GM23248 (cell line): Measurements from ENCODE around the gene EPHA1. TPM values are rescaled to one million over a fixed set of nuclear protein-coding genes. Genes with fewer than 3 reads are reported as not detected.

Experiments used
- DNase-seq: peaks from one replicate; pipeline ENCODE4 v3.0.0-alpha.2; 2015
- H2AFZ ChIP-seq: fragments of 200-600 bp; sonication (generic); 2 replicates; pipeline ENCODE4 v1.6.1; 2016; ENCODE audit warnings: antibody characterized with exemption
- H3F3A ChIP-seq: fragments of 200-600 bp; sonication (generic); 2 replicates; pipeline ENCODE4 v1.6.1; 2016; ENCODE audit warnings: mild to moderate bottlenecking, antibody characterized with exemption, mixed run types; ENCODE audit not compliant: insufficient read depth
- H3K27ac ChIP-seq: fragments of 200-600 bp; sonication (generic); 2 replicates; pipeline ENCODE4 v1.5.1; 2016; ENCODE audit warnings: mild to moderate bottlenecking
- H3K27me3 ChIP-seq: fragments of 200-600 bp; sonication (generic); replicated peaks from 2 replicates; pipeline ENCODE4 v1.6.1; 2016; ENCODE audit warnings: mild to moderate bottlenecking; ENCODE audit not compliant: insufficient read depth
- H3K36me3 ChIP-seq: fragments of 200-600 bp; sonication (generic); 2 replicates; pipeline ENCODE4 v1.6.1; 2016; ENCODE audit warnings: low read depth, mild to moderate bottlenecking
- H3K4me1 ChIP-seq: fragments of 200-600 bp; sonication (generic); 2 replicates; pipeline ENCODE4 v1.6.1; 2016; ENCODE audit warnings: mild to moderate bottlenecking; ENCODE audit not compliant: insufficient read depth
- H3K4me2 ChIP-seq: fragments of 200-600 bp; sonication (generic); one replicate; pipeline ENCODE4 v1.6.1; 2016; ENCODE audit warnings: mild to moderate bottlenecking; ENCODE audit not compliant: unreplicated experiment
- H3K4me3 ChIP-seq: fragments of 200-600 bp; sonication (generic); 2 replicates; pipeline ENCODE4 v1.5.1; 2016; ENCODE audit warnings: mild to moderate bottlenecking
- H3K79me2 ChIP-seq: fragments of 200-600 bp; sonication (generic); 2 replicates; pipeline ENCODE4 v1.6.1; 2016; ENCODE audit warnings: mild to moderate bottlenecking; ENCODE audit not compliant: insufficient read depth
- H3K9ac ChIP-seq: fragments of 200-600 bp; sonication (generic); 2 replicates; pipeline ENCODE4 v1.6.1; 2016; ENCODE audit warnings: mild to moderate bottlenecking
- H3K9me2 ChIP-seq: fragments of 200-600 bp; sonication (generic); 2 replicates; pipeline ENCODE4 v1.6.1; 2016; ENCODE audit warnings: mixed run types, mild to moderate bottlenecking, moderate library complexity; ENCODE audit not compliant: insufficient read depth
- H3K9me3 ChIP-seq: fragments of 200-600 bp; sonication (generic); one replicate; pipeline ENCODE4 v1.6.1; 2017; ENCODE audit warnings: low read depth
- H4K20me1 ChIP-seq: fragments of 200-600 bp; sonication (generic); 2 replicates; pipeline ENCODE4 v1.6.0; 2016; ENCODE audit not compliant: insufficient read depth
- EZH2 ChIP-seq: fragments of 200-600 bp; sonication (generic); IDR thresholded peaks from 2 replicates; pipeline ENCODE4 v1.6.1; 2018; ENCODE audit warnings: antibody characterized with exemption, mild to moderate bottlenecking; ENCODE audit not compliant: insufficient read depth, poor library complexity, severe bottlenecking
- EZH2phosphoT487 ChIP-seq: fragments of 200-600 bp; sonication (generic); IDR thresholded peaks from 2 replicates; pipeline ENCODE4 v1.6.1; 2018; ENCODE audit warnings: antibody characterized with exemption, moderate library complexity, mild to moderate bottlenecking, low read depth; ENCODE audit not compliant: insufficient read depth
- WGBS, 2 experiments: methylation state at CpG; one replicate each; pipeline ENCODE4 v1.1.6; 2015 to 2017; ENCODE audit warnings: low lambda C conversion rate in 2 of 2, low coverage in 1 of 2; ENCODE audit errors: missing lambda C conversion rate in 2 of 2; 5-methylcytosine and 5-hydroxymethylcytosine counted together
- in situ Hi-C: fragments of 300-500 bp; cut with MboI; formaldehyde crosslinking; loops from 2 replicates; pipeline ENCODE4 v1.15.0; 2020
- polyA plus RNA-seq: library from polyadenylated mRNA; unstranded; fragments of >200 nt; fragmentation: Nextera tagmentation; extraction: Ambion mirVana; gene quantifications from 2 replicates; pipeline ENCODE4 v1.2.1, GENCODE V29; 2016
- total RNA-seq: library from RNA; depleted of rRNA; stranded (reverse); fragments of >200 nt; shearing (Covaris generic); gene quantifications from 2 replicates; pipeline ENCODE4 v1.2.3, GENCODE V29; 2014

Gene EPHA1
- total and polyA plus RNA-seq, 2 experiments from 2014 or later, result 0.83 TPM; not detected in 1

DNA sequence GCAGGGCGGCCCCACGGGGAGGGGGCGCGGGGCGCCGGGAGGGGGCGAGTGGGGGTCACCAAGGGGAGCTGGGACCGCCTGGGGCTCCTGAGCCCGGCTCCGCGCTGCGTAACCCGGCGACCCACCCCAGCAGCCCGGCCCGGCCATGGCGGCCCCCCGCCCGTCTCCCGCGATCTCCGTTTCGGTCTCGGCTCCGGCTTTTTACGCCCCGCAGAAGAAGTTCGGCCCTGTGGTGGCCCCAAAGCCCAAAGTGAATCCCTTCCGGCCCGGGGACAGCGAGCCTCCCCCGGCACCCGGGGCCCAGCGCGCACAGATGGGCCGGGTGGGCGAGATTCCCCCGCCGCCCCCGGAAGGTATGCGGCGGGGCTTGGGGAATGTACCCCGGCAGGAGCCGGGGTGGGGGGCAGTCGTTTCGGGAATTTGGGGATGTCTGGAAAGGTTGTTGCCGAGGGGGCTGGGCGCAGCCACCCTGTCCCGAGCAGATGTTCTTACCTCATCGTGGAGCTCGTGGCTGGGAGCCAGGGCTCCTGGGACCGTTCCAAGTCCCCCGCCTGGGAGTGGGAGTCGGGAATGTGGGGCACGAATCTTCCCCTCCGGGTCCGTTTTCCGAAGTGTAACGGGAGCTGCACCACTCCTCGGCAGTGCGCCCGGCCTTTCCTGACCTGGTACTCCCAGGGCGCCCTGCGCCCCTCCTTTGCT is 27.1 kb downstream of the EPHA1 start:
- H3F3A ChIP-seq, result peaks cover 43% of the 10 kb centered on the region
- H3K9me3 ChIP-seq, result no peaks in the 10 kb centered on the region
- no peaks in the 10 kb centered on the region for H3K27me3 ChIP-seq
- no peaks in the 10 kb centered on the region for H3K9me2 ChIP-seq
- H3K27ac ChIP-seq, result peak overlapping the region; percentile 98
- peaks cover 77% of the 10 kb centered on the region for H3K79me2 ChIP-seq
- peaks cover 5% of the 10 kb centered on the region; the same call in 1 of the 2 replicates for H3K36me3 ChIP-seq
- no peak for TF ChIP-seq EZH2phosphoT487
- H3K4me1 ChIP-seq, result peaks cover 34% of the 10 kb centered on the region
- in situ Hi-C loops, result no loop called here
- H3K4me3 ChIP-seq, result peak overlapping the region; percentile 98
- WGBS, 2 experiments, result 0 to 1% methylated on average over 26 to 50 of the region's 64 CpGs
- H3K9ac ChIP-seq, result peak overlapping the region; percentile 98
- DNase-seq, result peak; percentile 72
- H3K4me2 ChIP-seq, result peak overlapping the region; percentile 99
- peaks cover 25% of the 10 kb centered on the region for H4K20me1 ChIP-seq
- H2AFZ ChIP-seq, result 0 out of 2 replicates have a peak overlapping the region, but pooled peaks have one; percentile 50

DNA sequence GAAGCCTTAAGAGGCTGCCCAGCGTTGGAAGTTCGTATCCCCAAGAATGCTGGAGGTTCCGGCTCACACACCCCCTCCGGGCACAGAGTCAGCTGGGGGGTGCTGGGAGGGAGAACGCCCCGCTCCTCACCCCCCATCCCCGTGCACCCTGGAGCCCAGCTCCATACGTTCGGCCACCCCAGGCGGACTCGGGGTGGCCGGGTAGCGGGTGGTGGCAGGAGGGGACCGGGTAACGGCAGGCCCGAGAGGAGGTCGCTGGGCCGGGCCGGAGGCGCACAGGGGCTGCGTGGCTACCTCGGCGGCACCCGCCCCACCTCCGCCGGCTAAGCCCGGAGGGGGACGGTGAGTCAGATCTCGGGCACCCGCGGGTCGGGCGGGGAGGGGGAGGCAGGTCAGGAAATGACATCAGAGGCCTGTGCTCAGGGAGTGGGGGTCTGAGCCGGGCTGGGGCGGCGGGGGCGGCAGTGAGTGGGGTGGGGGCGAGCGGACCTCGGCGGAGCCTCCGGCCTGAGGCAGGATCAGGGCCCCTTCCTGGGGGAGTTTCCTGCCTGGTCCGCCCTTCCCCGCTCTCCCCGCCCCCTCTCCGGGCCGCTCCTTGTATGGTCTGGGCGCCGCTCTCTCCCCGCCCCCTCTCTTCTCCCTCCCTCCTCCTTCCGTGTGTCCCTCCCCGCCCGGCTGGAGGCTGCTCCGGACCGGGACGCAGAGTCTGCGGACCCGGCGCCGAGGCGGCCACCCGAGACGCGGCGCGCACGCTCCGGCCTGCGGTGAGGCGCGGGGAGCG is 27.8 kb downstream of the EPHA1 start, which contains the start of gene ZYX:
Gene ZYX, plus strand, starts transcription at position 700 of the 781 bp plus-strand sequence. CDS start 227 bp downstream, outside the sequence.
- WGBS, 2 experiments, result 1% methylated on average over 31 to 62 of the region's 72 CpGs
- TF ChIP-seq EZH2phosphoT487, result no peak
- TF ChIP-seq EZH2, result no peak
- in situ Hi-C loops, result no loop called here
- peaks cover 22% of the 10 kb centered on the region for H4K20me1 ChIP-seq
- H3K4me2 ChIP-seq, result peak within 1 kb of the TSS; percentile 99
- peaks cover 37% of the 10 kb centered on the region for H3K4me1 ChIP-seq
- peaks cover 5% of the 10 kb centered on the region; the same call in 1 of the 2 replicates for H3K36me3 ChIP-seq
- H3K79me2 ChIP-seq, result peaks cover 69% of the 10 kb centered on the region
- H3K27me3 ChIP-seq, result no peaks in the 10 kb centered on the region
- peak within 1 kb of the TSS; percentile 98 for H3K4me3 ChIP-seq
- peak within 1 kb of the TSS; percentile 98 for H3K9ac ChIP-seq
- peak within 1 kb of the TSS; percentile 98 for H3K27ac ChIP-seq
- H3K9me2 ChIP-seq, result no peaks in the 10 kb centered on the region
- H3F3A ChIP-seq, result peaks cover 37% of the 10 kb centered on the region
- H2AFZ ChIP-seq, result peak within 1 kb of the TSS; percentile 87
- peak; percentile 97 for DNase-seq
- no peaks in the 10 kb centered on the region for H3K9me3 ChIP-seq

DNA sequence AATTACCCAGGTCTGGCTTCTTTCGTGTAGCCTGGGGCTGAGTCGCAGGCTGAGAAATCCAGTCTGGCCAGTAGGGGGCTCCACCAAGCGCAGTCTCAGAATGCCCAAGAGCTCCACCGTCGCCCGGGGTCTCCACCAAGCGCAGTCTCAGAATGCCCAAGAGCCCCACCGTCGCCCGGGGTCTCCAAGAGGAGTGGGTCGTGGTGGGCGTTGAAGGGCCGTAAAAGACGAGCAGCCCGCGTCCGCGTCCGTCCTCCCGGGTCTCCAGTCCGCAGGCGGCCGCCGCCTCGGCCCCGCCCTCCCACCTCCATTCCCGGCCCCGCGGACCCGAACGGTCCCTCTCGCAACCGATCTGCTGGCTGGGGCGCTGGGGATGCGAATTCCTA is 28.4 kb downstream of the EPHA1 start:
- H3F3A ChIP-seq, result peaks cover 37% of the 10 kb centered on the region
- no peaks in the 10 kb centered on the region for H3K9me3 ChIP-seq
- H4K20me1 ChIP-seq, result peaks cover 17% of the 10 kb centered on the region
- H3K4me2 ChIP-seq, result peak overlapping the region; percentile 97
- peaks cover 5% of the 10 kb centered on the region; the same call in 1 of the 2 replicates for H3K36me3 ChIP-seq
- H3K4me1 ChIP-seq, result peaks cover 41% of the 10 kb centered on the region
- peak overlapping the region; percentile 98 for H3K9ac ChIP-seq
- peak overlapping the region; percentile 98 for H3K4me3 ChIP-seq
- H3K79me2 ChIP-seq, result peaks cover 64% of the 10 kb centered on the region
- no peaks in the 10 kb centered on the region for H3K27me3 ChIP-seq
- TF ChIP-seq EZH2phosphoT487, result no peak
- TF ChIP-seq EZH2, result no peak
- peak overlapping the region; percentile 87 for H2AFZ ChIP-seq
- no peaks in the 10 kb centered on the region for H3K9me2 ChIP-seq
- H3K27ac ChIP-seq, result peak overlapping the region; percentile 98
- in situ Hi-C loops, result no loop called here
- WGBS, 2 experiments, result 0 to 1% methylated on average over 24 to 33 of the region's 35 CpGs
- DNase-seq, result peak; percentile 90

DNA sequence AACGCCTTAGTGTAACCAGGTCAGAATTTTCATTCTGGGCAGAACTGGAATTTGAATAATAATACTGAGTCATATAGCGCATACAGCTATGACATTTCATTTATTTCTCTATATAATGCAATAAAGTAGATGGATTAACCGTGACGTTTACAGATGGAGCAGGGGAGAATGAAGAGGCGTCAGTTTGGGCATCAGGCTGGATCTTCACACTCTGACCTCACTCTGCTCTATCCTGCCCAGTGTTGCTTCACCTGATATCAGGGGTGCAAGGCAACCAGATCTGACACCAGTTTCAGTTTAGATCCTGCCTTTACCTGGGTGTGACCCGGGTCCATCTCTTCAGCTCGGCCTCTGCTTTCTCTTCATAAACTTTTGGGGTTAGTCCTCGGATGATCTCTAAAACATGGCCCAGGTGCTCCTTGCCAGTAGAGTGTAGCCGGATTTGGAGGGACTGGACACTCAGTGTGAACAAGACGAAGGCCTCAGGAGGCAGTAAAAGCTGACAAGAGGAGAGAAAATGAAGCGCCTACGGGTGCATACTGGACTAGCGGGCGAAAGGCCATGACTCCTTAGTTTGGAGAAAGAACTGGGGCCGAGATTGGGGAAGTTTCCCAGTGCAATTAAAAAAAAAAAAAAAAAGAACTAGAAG is 28.9 kb downstream of the EPHA1 start:
- Histone ChIP-seq H4K20me1 (peaks cover 12% of the 10 kb centered on the region), H3K79me2 (peaks cover 58% of the 10 kb centered on the region), H3K27ac (peak overlapping the region; percentile 98), H3K4me2 (peak overlapping the region; percentile 97), H2AFZ (peak overlapping the region; percentile 87), H3K27me3 (no peaks in the 10 kb centered on the region), H3K4me3 (peak overlapping the region; percentile 98), H3K36me3 (peaks cover 5% of the 10 kb centered on the region; the same call in 1 of the 2 replicates), H3K9me3 (no peaks in the 10 kb centered on the region), H3F3A (peaks cover 34% of the 10 kb centered on the region), H3K9ac (peak overlapping the region; percentile 98), H3K9me2 (no peaks in the 10 kb centered on the region), H3K4me1 (peaks cover 39% of the 10 kb centered on the region)
- WGBS, 2 experiments, result 25 to 26% methylated on average over 14 to 15 of the region's 15 CpGs
- peak; percentile 33 for DNase-seq
- TF ChIP-seq EZH2phosphoT487, result no peak
- TF ChIP-seq EZH2, result no peak
- in situ Hi-C loops, result no loop called here
